H9 (cell line): ENCODE data around the gene GNG3. TPM values are rescaled to one million over a fixed set of nuclear protein-coding genes. Genes with fewer than 3 reads are reported as not detected.

Experiments used
- DNase-seq: peaks from one replicate; pipeline ENCODE4 v3.0.0-alpha.2; 2017
- H2AFZ ChIP-seq: one replicate; pipeline ENCODE4 v1.6.1; 2013; ENCODE audit warnings: mild to moderate bottlenecking, low read length, control low read depth, moderate library complexity
- H2AK5ac ChIP-seq: 2 replicates; pipeline ENCODE4 v1.6.1; 2013; ENCODE audit warnings: low read length, control low read depth, mixed read lengths; ENCODE audit not compliant: insufficient read length
- H2BK120ac ChIP-seq: one replicate; pipeline ENCODE4 v1.6.1; 2013; ENCODE audit warnings: low read depth, mild to moderate bottlenecking, low read length, control low read depth, inconsistent platforms; ENCODE audit not compliant: poor library complexity, severe bottlenecking
- H2BK12ac ChIP-seq: 2 replicates; pipeline ENCODE4 v1.6.1; 2013; ENCODE audit warnings: low read length, control low read depth, mixed read lengths, low read depth; ENCODE audit not compliant: insufficient read length
- H2BK15ac ChIP-seq: 2 replicates; pipeline ENCODE4 v1.6.1; 2013; ENCODE audit warnings: low read depth, low read length, control low read depth
- H2BK20ac ChIP-seq: one replicate; pipeline ENCODE4 v1.6.1; 2013; ENCODE audit warnings: low read depth, mild to moderate bottlenecking, low read length, control low read depth, inconsistent platforms; ENCODE audit not compliant: poor library complexity, severe bottlenecking
- H2BK5ac ChIP-seq: 2 replicates; pipeline ENCODE4 v1.6.1; 2013; ENCODE audit warnings: low read length, control low read depth, mixed read lengths; ENCODE audit not compliant: insufficient read length
- H3K14ac ChIP-seq: 2 replicates; pipeline ENCODE4 v1.6.1; 2013; ENCODE audit warnings: low read length, control low read depth; ENCODE audit not compliant: insufficient read depth
- H3K18ac ChIP-seq: 2 replicates; pipeline ENCODE4 v1.6.1; 2013; ENCODE audit warnings: low read depth, mild to moderate bottlenecking, mixed read lengths, low read length, control low read depth; ENCODE audit not compliant: insufficient read length
- H3K23ac ChIP-seq: 2 replicates; pipeline ENCODE4 v1.6.1; 2013; ENCODE audit warnings: low read length, control low read depth, mixed read lengths, low read depth; ENCODE audit not compliant: insufficient read length
- H3K23me2 ChIP-seq: 2 replicates; pipeline ENCODE4 v1.6.1; 2013; ENCODE audit warnings: low read depth, mild to moderate bottlenecking, mixed read lengths, low read length, control low read depth; ENCODE audit not compliant: insufficient read length, poor library complexity, severe bottlenecking
- H3K27ac ChIP-seq: 2 replicates; pipeline ENCODE4 v1.5.1; 2013; ENCODE audit warnings: low read length, control low read depth, mixed read lengths, low read depth; ENCODE audit not compliant: insufficient read length
- H3K27me3 ChIP-seq: 2 replicates; pipeline ENCODE4 v1.6.1; 2013; ENCODE audit warnings: low read length, control low read depth, inconsistent platforms; ENCODE audit not compliant: insufficient read depth
- H3K4ac ChIP-seq: 2 replicates; pipeline ENCODE4 v1.6.1; 2013; ENCODE audit warnings: low read depth, mild to moderate bottlenecking, control low read depth, inconsistent platforms, low read length, moderate library complexity
- H3K4me1 ChIP-seq: 2 replicates; pipeline ENCODE4 v1.6.1; 2013; ENCODE audit warnings: low read length, control low read depth, inconsistent platforms; ENCODE audit not compliant: insufficient read depth
- H3K4me2 ChIP-seq: 2 replicates; pipeline ENCODE4 v1.6.1; 2013; ENCODE audit warnings: low read length, control low read depth, mixed read lengths; ENCODE audit not compliant: insufficient read length, insufficient read depth
- H3K56ac ChIP-seq: 2 replicates; pipeline ENCODE4 v1.6.1; 2013; ENCODE audit warnings: low read depth, mild to moderate bottlenecking, mixed read lengths, low read length, control low read depth; ENCODE audit not compliant: insufficient read length
- H3K79me1 ChIP-seq: 2 replicates; pipeline ENCODE4 v1.6.1; 2013; ENCODE audit warnings: low read depth, mild to moderate bottlenecking, moderate library complexity, low read length, control low read depth, inconsistent platforms; ENCODE audit not compliant: insufficient read depth, poor library complexity, severe bottlenecking
- H3K79me2 ChIP-seq: 2 replicates; pipeline ENCODE4 v1.6.1; 2013; ENCODE audit warnings: low read length, control low read depth, inconsistent platforms; ENCODE audit not compliant: insufficient read depth
- H3K9ac ChIP-seq: 2 replicates; pipeline ENCODE4 v1.6.1; 2013; ENCODE audit warnings: low read length, control low read depth, mixed read lengths; ENCODE audit not compliant: insufficient read length; ENCODE audit errors: extremely low read depth
- H3K9me3 ChIP-seq: one replicate; pipeline ENCODE4 v1.6.1; 2013; ENCODE audit warnings: low read depth, low read length, inconsistent platforms; ENCODE audit not compliant: control insufficient read depth
- H3T11ph ChIP-seq: one replicate; pipeline ENCODE4 v1.6.1; 2013; ENCODE audit warnings: mild to moderate bottlenecking, low read length, control low read depth, inconsistent platforms
- H4K20me1 ChIP-seq: one replicate; pipeline ENCODE4 v1.6.1; 2013; ENCODE audit not compliant: control insufficient read depth, insufficient read length, insufficient read depth
- H4K5ac ChIP-seq: 2 replicates; pipeline ENCODE4 v1.6.1; 2013; ENCODE audit warnings: low read depth, mild to moderate bottlenecking, mixed read lengths, low read length, control low read depth; ENCODE audit not compliant: insufficient read length
- H4K8ac ChIP-seq: replicated peaks from 2 replicates; pipeline ENCODE4 v1.6.1; 2013; ENCODE audit warnings: low read length, control low read depth, mixed read lengths, low read depth; ENCODE audit not compliant: insufficient read length
- H4K91ac ChIP-seq: 2 replicates; pipeline ENCODE4 v1.6.1; 2013; ENCODE audit warnings: low read depth, mild to moderate bottlenecking, moderate library complexity, mixed read lengths, low read length, control low read depth; ENCODE audit not compliant: insufficient read length
- H3K27ac Mint-ChIP-seq, 3 experiments: 2 replicates in 2 of 3; 3 replicates in 1 of 3; pipeline ENCODE4 v1.8.0; 2020 to 2021; ENCODE audit warnings: mixed read lengths in 3 of 3, mild to moderate bottlenecking in 1 of 3, moderate library complexity in 1 of 3
- H3K27me3 Mint-ChIP-seq: 2 replicates; pipeline ENCODE4 v1.8.0; 2021; ENCODE audit warnings: low read depth, mild to moderate bottlenecking, moderate library complexity, mixed read lengths
- H3K36me3 Mint-ChIP-seq, 3 experiments: 2 replicates in 2 of 3; 3 replicates in 1 of 3; pipeline ENCODE4 v1.8.0; 2020 to 2021; ENCODE audit warnings: low read depth in 3 of 3, mixed read lengths in 3 of 3; ENCODE audit not compliant: insufficient read depth in 1 of 3
- H3K4me1 Mint-ChIP-seq, 2 experiments: 2 replicates each; pipeline ENCODE4 v1.8.0; 2020; ENCODE audit warnings: mixed read lengths in 2 of 2
- H3K4me3 Mint-ChIP-seq, 2 experiments: 2 replicates in 1 of 2; 3 replicates in 1 of 2; pipeline ENCODE4 v1.8.0; 2020 to 2021; ENCODE audit warnings: mild to moderate bottlenecking in 2 of 2, mixed read lengths in 2 of 2, moderate library complexity in 1 of 2
- H3K9me3 Mint-ChIP-seq, 2 experiments: 2 replicates in 1 of 2; 3 replicates in 1 of 2; pipeline ENCODE4 v1.8.0; 2020; ENCODE audit warnings: mild to moderate bottlenecking in 2 of 2, mixed read lengths in 2 of 2, moderate library complexity in 1 of 2
- WGBS: extraction: QIAGEN DNeasy Blood & Tissue Kit; methylation state at CpG from one replicate; pipeline ENCODE4 v1.1.7; 2013; ENCODE audit warnings: missing lambda C conversion rate, low lambda C conversion rate, mixed read lengths; ENCODE audit not compliant: insufficient read length; ENCODE audit errors: extremely low coverage; 5-methylcytosine and 5-hydroxymethylcytosine counted together
- total RNA-seq: library from RNA; stranded (reverse); gene quantifications from 2 replicates; pipeline ENCODE4 v1.2.1, GENCODE V29; 2021
- TF ChIP-seq, protein P1 (sequence below): fragments of 200-600 bp; sonication (generic); conservative IDR thresholded peaks from 3 replicates; pipeline ENCODE4 v1.8.0; 2021; ENCODE audit warnings: antibody characterized with exemption, mild to moderate bottlenecking

GNG3 gene
- total RNA-seq, 1 experiment from 2014 or later = 3.2 TPM

DNA sequence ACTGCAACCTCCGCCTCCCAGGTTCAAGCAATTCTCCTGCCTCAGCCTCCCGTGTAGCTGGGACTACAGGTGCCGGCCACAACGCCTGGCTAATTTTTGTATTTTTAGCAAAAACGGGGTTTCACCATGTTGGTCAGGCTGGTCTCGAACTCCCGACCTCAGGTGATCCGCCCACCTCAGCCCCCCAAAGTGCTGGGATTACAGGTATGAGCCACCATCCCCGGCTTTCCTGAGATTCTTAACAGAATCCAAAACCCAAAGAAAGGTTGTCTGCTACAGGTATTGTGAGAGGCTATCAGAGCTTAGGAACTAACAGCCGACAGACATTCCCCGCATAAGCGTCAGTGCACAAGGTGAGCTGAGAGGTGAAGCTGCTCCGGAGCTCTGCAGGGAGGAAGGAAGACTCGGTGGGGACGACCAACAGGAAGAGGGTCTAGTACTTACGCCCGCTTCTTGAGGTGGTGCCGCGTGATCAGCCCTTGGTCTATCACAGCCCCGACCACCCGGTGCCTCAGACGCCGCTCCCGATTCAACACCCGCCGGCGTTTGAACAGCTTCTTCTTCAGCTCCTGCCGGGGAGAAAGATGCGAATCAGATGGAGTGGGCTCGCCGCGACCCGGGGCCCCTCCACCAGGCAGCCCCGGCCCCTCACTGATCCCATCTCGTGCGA lies 42.9 kb upstream of the GNG3 start:
- H3K79me1 ChIP-seq = no peaks in the 10 kb centered on the region
- peaks cover 2% of the 10 kb centered on the region; the same call in 1 of the 2 replicates for H3K4me1 ChIP-seq
- peaks cover 29 to 57% (median 29%) of the 10 kb centered on the region in 3 experiments for H3K36me3 Mint-ChIP-seq
- H2AFZ ChIP-seq = no peak overlapping the region
- peak overlapping the region; percentile 69 for H3K4me2 ChIP-seq
- no peaks in the 10 kb centered on the region for H3K9me3 ChIP-seq
- peak overlapping the region; percentile 89 to 97 (median 96) for H3K27ac Mint-ChIP-seq
- no peaks in the 10 kb centered on the region for H3K27me3 ChIP-seq
- H3K27me3 Mint-ChIP-seq = no peaks in the 10 kb centered on the region; the same call in 1 of the 2 replicates
- H4K5ac ChIP-seq = no peak overlapping the region
- H3T11ph ChIP-seq = no peak overlapping the region
- no peak overlapping the region for H2BK5ac ChIP-seq
- H3K4me1 Mint-ChIP-seq = peaks cover 16 to 20% of the 10 kb centered on the region in 2 experiments
- no peak overlapping the region for H3K23ac ChIP-seq
- H3K27ac ChIP-seq = no peak overlapping the region
- H2BK120ac ChIP-seq = no peak overlapping the region
- no peak overlapping the region for H4K91ac ChIP-seq
- DNase-seq = peak; percentile 74
- WGBS = no CpG with 5 or more reads among the region's 36 CpGs
- peaks cover 3% of the 10 kb centered on the region; the same call in 1 of the 2 replicates for H3K79me2 ChIP-seq
- TF ChIP-seq, protein P1, sequence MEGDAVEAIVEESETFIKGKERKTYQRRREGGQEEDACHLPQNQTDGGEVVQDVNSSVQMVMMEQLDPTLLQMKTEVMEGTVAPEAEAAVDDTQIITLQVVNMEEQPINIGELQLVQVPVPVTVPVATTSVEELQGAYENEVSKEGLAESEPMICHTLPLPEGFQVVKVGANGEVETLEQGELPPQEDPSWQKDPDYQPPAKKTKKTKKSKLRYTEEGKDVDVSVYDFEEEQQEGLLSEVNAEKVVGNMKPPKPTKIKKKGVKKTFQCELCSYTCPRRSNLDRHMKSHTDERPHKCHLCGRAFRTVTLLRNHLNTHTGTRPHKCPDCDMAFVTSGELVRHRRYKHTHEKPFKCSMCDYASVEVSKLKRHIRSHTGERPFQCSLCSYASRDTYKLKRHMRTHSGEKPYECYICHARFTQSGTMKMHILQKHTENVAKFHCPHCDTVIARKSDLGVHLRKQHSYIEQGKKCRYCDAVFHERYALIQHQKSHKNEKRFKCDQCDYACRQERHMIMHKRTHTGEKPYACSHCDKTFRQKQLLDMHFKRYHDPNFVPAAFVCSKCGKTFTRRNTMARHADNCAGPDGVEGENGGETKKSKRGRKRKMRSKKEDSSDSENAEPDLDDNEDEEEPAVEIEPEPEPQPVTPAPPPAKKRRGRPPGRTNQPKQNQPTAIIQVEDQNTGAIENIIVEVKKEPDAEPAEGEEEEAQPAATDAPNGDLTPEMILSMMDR = no peak
- H2BK15ac ChIP-seq = no peak overlapping the region
- peak overlapping the region; percentile 72 for H3K9ac ChIP-seq
- H2BK20ac ChIP-seq = no peak overlapping the region
- no peak overlapping the region for H3K56ac ChIP-seq
- no peak overlapping the region for H2AK5ac ChIP-seq
- no peaks in the 10 kb centered on the region for H4K20me1 ChIP-seq
- H3K14ac ChIP-seq = peak overlapping the region; percentile 74
- no peak overlapping the region for H2BK12ac ChIP-seq
- peaks cover 14% of the 10 kb centered on the region for H3K23me2 ChIP-seq
- H3K4me3 Mint-ChIP-seq = peak overlapping the region; percentile 94 to 99
- no peaks in the 10 kb centered on the region; a peak in 1 of 5 replicates for H3K9me3 Mint-ChIP-seq
- H3K4ac ChIP-seq = no peak overlapping the region
- H4K8ac ChIP-seq = no peak overlapping the region
- peak overlapping the region; percentile 51 for H3K18ac ChIP-seq
